Naive thymus-derived CD8-positive, alpha-beta T cell (primary cell): ENCODE results near the gene RFXANK. TPM values are rescaled to one million over a fixed set of nuclear protein-coding genes. Genes with fewer than 3 reads are reported as not detected.
A peak's percentile ranks its signal among the peaks of the same experiment; 100 is the strongest.
"Not testable (repeated sequence)": the region's sequence is repeated elsewhere in the genome, so short reads cannot be mapped to it uniquely, and the experiment has no call there.

Experiments used
- ATAC-seq, 2 donors: fragments of 150-1000 bp; cut with Tn5 transposase in 1 of 2; sonication (Bioruptor Pico), chemical (Tn5 transposase) in 1 of 2; 1 replicate in 1 of 2; 2 replicates in 1 of 2; pipeline ENCODE4 v1.10.0; 2021; ENCODE audit warnings: mild to moderate bottlenecking in 2 of 2, moderate library complexity in 2 of 2
- POLR2A ChIA-PET: fragments of 350-600 bp; sonication (Branson Sonifier 250); formaldehyde crosslinking; loops from one replicate; lab custom pipeline; 2021; ENCODE audit warnings: antibody characterized with exemption; lab: Charles Lee
- DNase-seq, 10 donors: peaks; one replicate each; pipeline versions ENCODE4 v3.0.0 to v3.0.0-alpha.2; 2020 to 2022
- H3K27ac Mint-ChIP-seq, 10 donors: one replicate each; pipeline ENCODE4 v1.8.0; 2020 to 2022; ENCODE audit warnings: mild to moderate bottlenecking in 10 of 10, mixed read lengths in 10 of 10, moderate library complexity in 4 of 10, inconsistent platforms in 1 of 10
- H3K27me3 Mint-ChIP-seq, 5 donors: one replicate each; pipeline ENCODE4 v1.8.0; 2021 to 2022; ENCODE audit warnings: mixed read lengths in 5 of 5
- H3K36me3 Mint-ChIP-seq, 3 donors: one replicate each; pipeline ENCODE4 v1.8.0; 2020 to 2022; ENCODE audit warnings: mixed read lengths in 3 of 3, mild to moderate bottlenecking in 2 of 3, inconsistent platforms in 1 of 3
- H3K4me1 Mint-ChIP-seq, 4 donors: one replicate each; pipeline ENCODE4 v1.8.0; 2021 to 2022; ENCODE audit warnings: mixed read lengths in 4 of 4
- H3K4me3 Mint-ChIP-seq, 10 donors: one replicate each; pipeline ENCODE4 v1.8.0; 2020 to 2022; ENCODE audit warnings: mild to moderate bottlenecking in 10 of 10, mixed read lengths in 10 of 10, moderate library complexity in 6 of 10, inconsistent platforms in 1 of 10
- H3K9me3 Mint-ChIP-seq, 9 donors: one replicate each; pipeline ENCODE4 v1.8.0; 2020 to 2022; ENCODE audit warnings: mixed read lengths in 9 of 9, mild to moderate bottlenecking in 3 of 9, inconsistent platforms in 1 of 9, moderate library complexity in 1 of 9
- polyA plus RNA-seq, 3 donors: library from polyadenylated mRNA; unstranded; fragments of 300-500 nt; fragmentation: Illumina TruSeq; gene quantifications; one replicate each; pipeline ENCODE4 v1.2.3, GENCODE V29; 2021
- total RNA-seq, 8 experiments: library from RNA in 2 of 8; stranded (reverse) in 2 of 8; gene quantifications; one replicate each; pipeline ENCODE4 v1.2.3 and lab custom pipeline; 2021 to 2026

Gene RFXANK
- total and polyA plus RNA-seq, 5 experiments from 2014 or later = 72.9 to 101 (median 81.5) TPM

- no peak for ATAC-seq
- H3K4me3 Mint-ChIP-seq = no peak overlapping the region
- H3K27me3 Mint-ChIP-seq = no peaks in the 10 kb centered on the region
- H3K36me3 Mint-ChIP-seq = peaks cover 0 to 6% (median 0%) of the 10 kb centered on the region in 3 donors
- DNase-seq = no peak
- H3K27ac Mint-ChIP-seq = peak overlapping the region in 1 of 10 donors; percentile 39
- no peaks in the 10 kb centered on the region for H3K9me3 Mint-ChIP-seq
- POLR2A ChIA-PET = interaction anchor here (0.6 kb wide), 1 partner anchor 764 kb away, joined by 3 read pairs; no protein-coding TSS in a partner anchor
- H3K4me1 Mint-ChIP-seq = peaks cover 10 to 22% (median 18%) of the 10 kb centered on the region in 4 donors
These were observed 20.1 kb upstream of the RFXANK start for GRCh38 chr19:19171821-19172532.

- Mint-ChIP-seq H3K36me3 (peaks cover 0 to 16% (median 0%) of the 10 kb centered on the region in 3 donors), H3K4me1 (peaks cover 10 to 22% (median 19%) of the 10 kb centered on the region in 4 donors)
- H3K9me3 Mint-ChIP-seq, H3K27ac Mint-ChIP-seq, DNase-seq, H3K4me3 Mint-ChIP-seq, ATAC-seq, POLR2A ChIA-PET, H3K27me3 Mint-ChIP-seq: not testable (repeated sequence)
These were observed 18.8 kb upstream of the RFXANK start for GRCh38 chr19:19173243-19173642.

- Mint-ChIP-seq H3K9me3 (no peaks in the 10 kb centered on the region), H3K27ac (peak overlapping the region in 1 of 10 donors; percentile 43), H3K4me3 (no peak overlapping the region), H3K4me1 (peaks cover 1 to 4% (median 3%) of the 10 kb centered on the region in 4 donors), H3K27me3 (no peaks in the 10 kb centered on the region), H3K36me3 (peaks cover 0 to 32% (median under 1%) of the 10 kb centered on the region in 3 donors)
- no peak for ATAC-seq
- POLR2A ChIA-PET = interaction anchor here (0.5 kb wide), 2 partner anchors 242 to 428 kb away, joined by 3 to 5 read pairs; no protein-coding TSS in a partner anchor
- no peak for DNase-seq
These were observed 15.1 kb upstream of the RFXANK start for GRCh38 chr19:19176950-19177349.

GRCh38 chr19:19179548-19180441 lies 12.3 kb upstream of the RFXANK start:
- ATAC-seq (no peak), DNase-seq (no peak)
- no peaks in the 10 kb centered on the region for H3K27me3 Mint-ChIP-seq
- H3K9me3 Mint-ChIP-seq = no peaks in the 10 kb centered on the region
- peak overlapping the region in 1 of 10 donors; percentile 6 for H3K27ac Mint-ChIP-seq
- H3K36me3 Mint-ChIP-seq = peaks cover 0 to 45% (median 3%) of the 10 kb centered on the region in 3 donors
- no peak overlapping the region for H3K4me3 Mint-ChIP-seq
- peaks cover 0 to 6% (median 4%) of the 10 kb centered on the region in 4 donors for H3K4me1 Mint-ChIP-seq
- POLR2A ChIA-PET = no interaction called here

- no peak for DNase-seq
- Mint-ChIP-seq H3K4me3 (no peak overlapping the region), H3K27me3 (no peaks in the 10 kb centered on the region), H3K4me1 (peaks cover 6 to 14% (median 10%) of the 10 kb centered on the region in 4 donors), H3K27ac (peak overlapping the region in 3 of 10 donors; percentile 11 to 54 (median 31)), H3K36me3 (peaks cover 0 to 51% (median 7%) of the 10 kb centered on the region in 3 donors), H3K9me3 (no peaks in the 10 kb centered on the region)
- ATAC-seq = no peak
- POLR2A ChIA-PET = no interaction called here
These were observed 10.5 kb upstream of the RFXANK start for GRCh38 chr19:19181488-19181998.

GRCh38 chr19:19185853-19186740 lies 6.0 kb upstream of the RFXANK start:
- H3K9me3 Mint-ChIP-seq = no peaks in the 10 kb centered on the region
- ATAC-seq = peak; percentile 90 to 92
- peak overlapping the region in 2 of 10 donors; percentile 20 to 39 for H3K4me3 Mint-ChIP-seq
- peak; percentile 45 to 77 (median 59) for DNase-seq
- H3K4me1 Mint-ChIP-seq = peaks cover 16 to 46% (median 38%) of the 10 kb centered on the region in 4 donors
- H3K27ac Mint-ChIP-seq = peak overlapping the region in 4 of 10 donors; percentile 21 to 83 (median 46)
- no peaks in the 10 kb centered on the region for H3K27me3 Mint-ChIP-seq
- peaks cover 0 to 33% (median 7%) of the 10 kb centered on the region in 3 donors for H3K36me3 Mint-ChIP-seq
- POLR2A ChIA-PET = no interaction called here

GRCh38 chr19:19186742-19187141 lies 5.3 kb upstream of the RFXANK start:
- H3K9me3 Mint-ChIP-seq = no peaks in the 10 kb centered on the region
- DNase-seq (no peak), ATAC-seq (no peak)
- H3K36me3 Mint-ChIP-seq = peaks cover 0 to 31% (median 7%) of the 10 kb centered on the region in 3 donors
- peak overlapping the region in 1 of 10 donors; percentile 50 for H3K27ac Mint-ChIP-seq
- POLR2A ChIA-PET = no interaction called here
- peaks cover 15 to 52% (median 42%) of the 10 kb centered on the region in 4 donors for H3K4me1 Mint-ChIP-seq
- H3K27me3 Mint-ChIP-seq = no peaks in the 10 kb centered on the region
- H3K4me3 Mint-ChIP-seq = no peak overlapping the region

GRCh38 chr19:19191768-19192077 lies 335 bp upstream of the RFXANK start:
- no peak for ATAC-seq
- peak overlapping the region; percentile 95 to 99 (median 98) for H3K4me3 Mint-ChIP-seq
- peak overlapping the region; percentile 98 to 100 (median 99) for H3K27ac Mint-ChIP-seq
- DNase-seq = peak in 1 of 10 donors; percentile 14
- POLR2A ChIA-PET = interaction anchor here (0.6 to 3.8 kb wide), 11 partner anchors 12 to 324 kb away, joined by 3 to 52 read pairs (median 3); partner anchors contain the start of genes GATAD2A, NR2C2AP, TMEM161A and TSSK6
- peaks cover 0 to 19% (median 0%) of the 10 kb centered on the region in 3 donors for H3K36me3 Mint-ChIP-seq
- peaks cover 14 to 65% (median 60%) of the 10 kb centered on the region in 4 donors for H3K4me1 Mint-ChIP-seq
- no peaks in the 10 kb centered on the region for H3K27me3 Mint-ChIP-seq
- H3K9me3 Mint-ChIP-seq = no peaks in the 10 kb centered on the region

- Mint-ChIP-seq H3K27ac (peak overlapping the region; percentile 98 to 100 (median 99)), H3K27me3 (no peaks in the 10 kb centered on the region), H3K4me3 (peak overlapping the region; percentile 95 to 99 (median 98)), H3K4me1 (peaks cover 11 to 62% (median 57%) of the 10 kb centered on the region in 4 donors), H3K9me3 (no peaks in the 10 kb centered on the region), H3K36me3 (peaks cover 0 to 26% (median 0%) of the 10 kb centered on the region in 3 donors)
- POLR2A ChIA-PET = interaction anchor here (0.7 to 3.8 kb wide), 10 partner anchors 10 to 1719 kb away, joined by 3 to 52 read pairs (median 4); partner anchors contain the start of genes NR2C2AP and SLC25A42
- DNase-seq = peak in 2 of 10 donors; percentile 10 to 68
- ATAC-seq = peak; percentile 10 to 17
These were observed 909 bp downstream of the RFXANK start for GRCh38 chr19:19192910-19193423.

- POLR2A ChIA-PET = interaction anchor here (1.4 to 3.8 kb wide), 3 partner anchors 9 to 131 kb away, joined by 4 to 52 read pairs (median 9); partner anchors contain the start of genes NR2C2AP and SLC25A42
- Mint-ChIP-seq H3K27ac (peak overlapping the region in 9 of 10 donors; percentile 34 to 100 (median 80)), H3K4me1 (peaks cover 11 to 58% (median 57%) of the 10 kb centered on the region in 4 donors), H3K9me3 (no peaks in the 10 kb centered on the region), H3K27me3 (no peaks in the 10 kb centered on the region), H3K4me3 (peak overlapping the region; percentile 95 to 99 (median 98)), H3K36me3 (peaks cover 0 to 35% (median 6%) of the 10 kb centered on the region in 3 donors)
- no peak for DNase-seq
- ATAC-seq = no peak
These were observed 1.9 kb downstream of the RFXANK start for GRCh38 chr19:19193926-19194325.
